ENCODE data around the gene RNF113B.

GRCh38 chr13:98217597-98217996 lies 40.5 kb upstream of the RNF113B start:
- TF ChIP-seq CTCF (conservative IDR thresholded peaks at IDR 0.05) (no peak), ZFX (IDR thresholded peaks at IDR 0.05) (no peak)

All from C4-2B (cell line).